ENCODE measurements around the gene CFAP92. TPM values are rescaled to one million over a fixed set of nuclear protein-coding genes. Genes with fewer than 3 reads are reported as not detected.

The CFAP92 gene
- polyA plus RNA-seq, 3 donors from 2014 or later: not detected

- H3K27me3 Mint-ChIP-seq (ENCODE audit: low read depth in 3 of 3): peaks cover 0 to 6% (median 2%) of the 10 kb centered on the region in 3 donors
- peaks cover 5 to 9% of the 10 kb centered on the region in 2 donors for H3K4me1 Mint-ChIP-seq
- no peaks in the 10 kb centered on the region for H3K36me3 Mint-ChIP-seq
- H3K9me3 Mint-ChIP-seq: no peaks in the 10 kb centered on the region
- no peak for DNase-seq
- H3K27ac Mint-ChIP-seq: peak overlapping the region in 1 of 6 donors; percentile 33
- no peak overlapping the region for H3K4me3 Mint-ChIP-seq
Measured at GRCh38 chr3:128975276-128975675, 18.6 kb downstream of the CFAP92 start.

GRCh38 chr3:128973988-128974564 lies 19.8 kb downstream of the CFAP92 start:
- Mint-ChIP-seq H3K4me3 (no peak overlapping the region), H3K9me3 (no peaks in the 10 kb centered on the region), H3K27ac (no peak overlapping the region), H3K27me3 (ENCODE audit: low read depth in 3 of 3) (peaks cover 0 to 6% (median 2%) of the 10 kb centered on the region in 3 donors), H3K36me3 (no peaks in the 10 kb centered on the region), H3K4me1 (peaks cover 10 to 14% of the 10 kb centered on the region in 2 donors)
- no peak for DNase-seq

- Mint-ChIP-seq H3K4me3 (no peak overlapping the region), H3K27me3 (ENCODE audit: low read depth in 3 of 3) (peaks cover 0 to 6% (median 2%) of the 10 kb centered on the region in 3 donors), H3K4me1 (peaks cover 10 to 14% of the 10 kb centered on the region in 2 donors), H3K36me3 (no peaks in the 10 kb centered on the region), H3K27ac (no peak overlapping the region), H3K9me3 (no peaks in the 10 kb centered on the region)
- no peak for DNase-seq
Measured at GRCh38 chr3:128971421-128972100, 22.3 kb downstream of the CFAP92 start.

GRCh38 chr3:128970740-128971047 lies 23.2 kb downstream of the CFAP92 start:
- H3K27me3 Mint-ChIP-seq (ENCODE audit: low read depth in 3 of 3): peaks cover 0 to 6% (median 2%) of the 10 kb centered on the region in 3 donors
- no peaks in the 10 kb centered on the region for H3K36me3 Mint-ChIP-seq
- DNase-seq: peak in 2 of 3 donors; percentile 11 to 17
- H3K4me3 Mint-ChIP-seq: no peak overlapping the region
- H3K9me3 Mint-ChIP-seq: no peaks in the 10 kb centered on the region
- H3K27ac Mint-ChIP-seq: no peak overlapping the region
- H3K4me1 Mint-ChIP-seq: peaks cover 10 to 14% of the 10 kb centered on the region in 2 donors

GRCh38 chr3:128969993-128970739 lies 23.7 kb downstream of the CFAP92 start:
- peak; percentile 48 to 61 (median 57) for DNase-seq
- Mint-ChIP-seq H3K4me1 (peaks cover 10 to 14% of the 10 kb centered on the region in 2 donors), H3K4me3 (no peak overlapping the region), H3K27ac (peak overlapping the region in 1 of 6 donors; percentile 57), H3K36me3 (no peaks in the 10 kb centered on the region), H3K9me3 (no peaks in the 10 kb centered on the region), H3K27me3 (ENCODE audit: low read depth in 3 of 3) (peaks cover 0 to 7% (median under 1%) of the 10 kb centered on the region in 3 donors)

GRCh38 chr3:128967748-128968355 lies 26.0 kb downstream of the CFAP92 start:
- no peak for DNase-seq
- H3K4me3 Mint-ChIP-seq: no peak overlapping the region
- H3K36me3 Mint-ChIP-seq: no peaks in the 10 kb centered on the region
- H3K27ac Mint-ChIP-seq: no peak overlapping the region
- H3K9me3 Mint-ChIP-seq: no peaks in the 10 kb centered on the region
- peaks cover 0 to 7% (median 2%) of the 10 kb centered on the region in 3 donors for H3K27me3 Mint-ChIP-seq (ENCODE audit: low read depth in 3 of 3)
- H3K4me1 Mint-ChIP-seq: peaks cover 10 to 14% of the 10 kb centered on the region in 2 donors

- no peaks in the 10 kb centered on the region for H3K9me3 Mint-ChIP-seq
- H3K4me1 Mint-ChIP-seq: peaks cover 10 to 11% of the 10 kb centered on the region in 2 donors
- peaks cover 0 to 4% (median 2%) of the 10 kb centered on the region in 3 donors for H3K27me3 Mint-ChIP-seq (ENCODE audit: low read depth in 3 of 3)
- H3K36me3 Mint-ChIP-seq: no peaks in the 10 kb centered on the region
- no peak overlapping the region for H3K27ac Mint-ChIP-seq
- no peak overlapping the region for H3K4me3 Mint-ChIP-seq
- DNase-seq: no peak
Measured at GRCh38 chr3:128965818-128966217, 28.1 kb downstream of the CFAP92 start.

- no peaks in the 10 kb centered on the region for H3K9me3 Mint-ChIP-seq
- peaks cover 0 to 5% (median 2%) of the 10 kb centered on the region in 3 donors for H3K27me3 Mint-ChIP-seq (ENCODE audit: low read depth in 3 of 3)
- no peaks in the 10 kb centered on the region for H3K36me3 Mint-ChIP-seq
- H3K4me3 Mint-ChIP-seq: no peak overlapping the region
- no peak overlapping the region for H3K27ac Mint-ChIP-seq
- peaks cover 4 to 5% of the 10 kb centered on the region in 2 donors for H3K4me1 Mint-ChIP-seq
- no peak for DNase-seq
Measured at GRCh38 chr3:128965280-128965679, 28.6 kb downstream of the CFAP92 start.

- Mint-ChIP-seq H3K27ac (peak overlapping the region in 1 of 6 donors; percentile 13), H3K36me3 (peaks cover 0 to 8% (median 0%) of the 10 kb centered on the region in 3 donors), H3K4me3 (no peak overlapping the region), H3K27me3 (ENCODE audit: low read depth in 3 of 3) (peaks cover 0 to 6% (median 3%) of the 10 kb centered on the region in 3 donors), H3K9me3 (peaks cover 0 to 3% (median 0%) of the 10 kb centered on the region in 6 donors), H3K4me1 (no peaks in the 10 kb centered on the region)
- no peak for DNase-seq
Measured at GRCh38 chr3:128956440-128956839, 37.4 kb downstream of the CFAP92 start.

- no peak overlapping the region for H3K27ac Mint-ChIP-seq
- DNase-seq: no peak
- H3K27me3 Mint-ChIP-seq (ENCODE audit: low read depth in 3 of 3): peaks cover 2 to 3% (median 2%) of the 10 kb centered on the region in 3 donors
- H3K36me3 Mint-ChIP-seq: peaks cover 0 to 4% (median 0%) of the 10 kb centered on the region in 3 donors
- no peaks in the 10 kb centered on the region for H3K4me1 Mint-ChIP-seq
- no peaks in the 10 kb centered on the region for H3K9me3 Mint-ChIP-seq
- no peak overlapping the region for H3K4me3 Mint-ChIP-seq
Measured at GRCh38 chr3:128950223-128950938, 43.5 kb downstream of the CFAP92 start.

- Mint-ChIP-seq H3K4me3 (no peak overlapping the region), H3K27me3 (ENCODE audit: low read depth in 3 of 3) (peaks cover 2 to 3% (median 2%) of the 10 kb centered on the region in 3 donors), H3K9me3 (no peaks in the 10 kb centered on the region), H3K36me3 (peaks cover 0 to 4% (median 0%) of the 10 kb centered on the region in 3 donors), H3K4me1 (no peaks in the 10 kb centered on the region), H3K27ac (no peak overlapping the region)
- no peak for DNase-seq
Measured at GRCh38 chr3:128949158-128949557, 44.7 kb downstream of the CFAP92 start.

GRCh38 chr3:128946411-128946810 lies 47.5 kb downstream of the CFAP92 start:
- no peaks in the 10 kb centered on the region for H3K9me3 Mint-ChIP-seq
- H3K27me3 Mint-ChIP-seq (ENCODE audit: low read depth in 3 of 3): peaks cover 2 to 6% (median 4%) of the 10 kb centered on the region in 3 donors
- no peak overlapping the region for H3K4me3 Mint-ChIP-seq
- no peak overlapping the region for H3K27ac Mint-ChIP-seq
- H3K36me3 Mint-ChIP-seq: no peaks in the 10 kb centered on the region
- H3K4me1 Mint-ChIP-seq: no peaks in the 10 kb centered on the region
- DNase-seq: no peak

- peaks cover 0 to 6% (median 4%) of the 10 kb centered on the region in 3 donors for H3K27me3 Mint-ChIP-seq (ENCODE audit: low read depth in 3 of 3)
- H3K4me3 Mint-ChIP-seq: no peak overlapping the region
- H3K36me3 Mint-ChIP-seq: no peaks in the 10 kb centered on the region
- no peak for DNase-seq
- no peaks in the 10 kb centered on the region for H3K4me1 Mint-ChIP-seq
- H3K27ac Mint-ChIP-seq: no peak overlapping the region
- H3K9me3 Mint-ChIP-seq: no peaks in the 10 kb centered on the region
Measured at GRCh38 chr3:128945878-128946175, 48.0 kb downstream of the CFAP92 start.

Measured in immature natural killer cell (primary cell).